Measurements from ENCODE around the gene SLX4. TPM values are rescaled to one million over a fixed set of nuclear protein-coding genes. Genes with fewer than 3 reads are reported as not detected.
"Not testable (repeated sequence)": the region's sequence is repeated elsewhere in the genome, so short reads cannot be mapped to it uniquely, and the experiment has no call there.

The SLX4 gene
- 10 to 100 TPM; 10.7 to 11.7 TPM for total RNA-seq

DNA sequence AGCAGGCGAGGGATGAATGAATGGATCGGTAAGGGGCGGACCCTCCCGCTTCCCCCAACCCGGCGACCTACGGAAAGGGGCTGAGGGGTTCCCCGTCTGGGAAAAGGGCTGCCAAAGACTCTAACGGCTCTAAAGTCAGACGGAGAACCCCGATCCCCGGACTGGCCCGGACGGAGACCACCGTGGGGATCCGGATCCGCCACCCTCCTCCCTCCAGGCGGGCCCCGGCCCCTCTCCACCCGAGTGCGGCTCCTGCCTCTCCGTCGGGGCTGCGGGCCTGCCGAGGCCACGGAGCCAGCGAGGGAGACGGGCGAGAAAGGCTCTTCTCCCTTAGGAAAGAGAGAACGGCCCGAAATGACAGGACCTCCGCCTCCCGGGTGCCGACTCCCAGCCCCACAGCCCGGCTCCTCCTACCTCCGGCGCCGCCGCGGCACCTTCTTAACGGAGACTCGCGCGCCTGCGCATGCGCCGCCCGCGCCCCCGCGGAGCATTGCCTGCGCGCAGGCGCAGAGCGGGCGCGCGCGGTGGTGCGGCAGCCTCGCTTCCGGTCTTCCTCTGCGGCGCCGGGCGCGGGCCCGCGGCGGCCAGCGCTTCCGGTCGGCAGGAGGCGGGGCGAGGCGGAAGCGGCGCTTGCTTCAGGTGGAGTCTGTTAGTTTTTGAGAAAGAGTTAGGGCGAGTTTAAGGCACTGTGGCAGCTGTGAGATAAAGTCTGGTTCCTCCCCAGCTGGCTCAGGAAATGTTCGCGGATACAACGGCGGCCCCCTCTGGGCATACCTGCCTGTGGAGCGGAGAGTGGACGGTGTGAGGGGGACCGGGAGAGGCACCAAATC is at the start of gene SLX4:
Gene SLX4 (minus strand): TSS at position 461 of the 830 bp plus-strand sequence. CDS start 2,642 bp downstream, outside the sequence.
- H3K4me3 Mint-ChIP-seq = peak within 1 kb of the TSS; percentile 100
- ChIA-PET POLR2A (no interaction called here), CTCF (interaction anchor here (0.6 kb wide), 2 partner anchors 31 to 55 kb away, joined by 3 read pairs; no protein-coding TSS in a partner anchor)
- peak; percentile 90 for ATAC-seq
- no peaks in the 10 kb centered on the region for H3K9me3 Mint-ChIP-seq (ENCODE audit: low read depth)
- intact Hi-C loops (cut with DNase I, micrococcal nuclease) = loop anchor here (1.0 to 10.0 kb wide), 18 partner anchors 33 to 1005 kb away; partner anchors contain the start of genes ADCY9 (in 1 of the 2), CLUAP1 (in 1 of the 2), CREBBP (in 1 of the 2) and NLRC3 (in 1 of the 2)
- peaks cover 41% of the 10 kb centered on the region for H3K4me1 Mint-ChIP-seq
- peaks cover 20% of the 10 kb centered on the region for H3K36me3 Mint-ChIP-seq (ENCODE audit: low read depth)
- H3K27ac Mint-ChIP-seq = peak within 1 kb of the TSS; percentile 98
- H3K27me3 Mint-ChIP-seq = no peaks in the 10 kb centered on the region
- peak; percentile 95 for DNase-seq

DNA sequence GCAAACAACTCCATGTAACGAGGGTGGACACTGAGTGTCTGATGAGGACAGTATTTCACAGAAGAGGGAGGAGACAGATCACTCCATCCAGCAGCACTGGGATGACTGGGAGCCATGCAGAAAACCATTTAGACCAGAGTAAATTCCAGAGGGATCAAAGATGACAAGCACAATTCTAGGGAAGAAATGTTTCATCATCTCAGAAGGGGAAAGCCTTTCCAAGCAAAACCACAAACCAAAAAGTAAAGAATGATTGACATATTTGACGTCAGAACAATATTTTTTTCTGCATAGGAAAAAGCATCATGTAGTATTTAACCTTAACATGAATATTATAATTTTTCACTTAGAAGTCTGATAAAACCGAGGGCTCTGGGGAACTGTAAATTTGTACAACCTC is 47.8 kb upstream of the SLX4 start:
- no peak overlapping the region for H3K4me3 Mint-ChIP-seq
- ATAC-seq (no peak), DNase-seq (no peak)
- no peaks in the 10 kb centered on the region for H3K9me3 Mint-ChIP-seq (ENCODE audit: low read depth)
- CTCF ChIA-PET = interaction anchor here (1.2 kb wide), 1 partner anchor 31 kb away, joined by 3 read pairs; no protein-coding TSS in a partner anchor
- intact Hi-C loops (cut with DNase I, micrococcal nuclease) = no loop called here
- peaks cover 50% of the 10 kb centered on the region for H3K36me3 Mint-ChIP-seq (ENCODE audit: low read depth)
- POLR2A ChIA-PET = no interaction called here
- H3K27ac Mint-ChIP-seq = peak overlapping the region; percentile 74
- peaks cover 4% of the 10 kb centered on the region for H3K4me1 Mint-ChIP-seq
- no peaks in the 10 kb centered on the region for H3K27me3 Mint-ChIP-seq

DNA sequence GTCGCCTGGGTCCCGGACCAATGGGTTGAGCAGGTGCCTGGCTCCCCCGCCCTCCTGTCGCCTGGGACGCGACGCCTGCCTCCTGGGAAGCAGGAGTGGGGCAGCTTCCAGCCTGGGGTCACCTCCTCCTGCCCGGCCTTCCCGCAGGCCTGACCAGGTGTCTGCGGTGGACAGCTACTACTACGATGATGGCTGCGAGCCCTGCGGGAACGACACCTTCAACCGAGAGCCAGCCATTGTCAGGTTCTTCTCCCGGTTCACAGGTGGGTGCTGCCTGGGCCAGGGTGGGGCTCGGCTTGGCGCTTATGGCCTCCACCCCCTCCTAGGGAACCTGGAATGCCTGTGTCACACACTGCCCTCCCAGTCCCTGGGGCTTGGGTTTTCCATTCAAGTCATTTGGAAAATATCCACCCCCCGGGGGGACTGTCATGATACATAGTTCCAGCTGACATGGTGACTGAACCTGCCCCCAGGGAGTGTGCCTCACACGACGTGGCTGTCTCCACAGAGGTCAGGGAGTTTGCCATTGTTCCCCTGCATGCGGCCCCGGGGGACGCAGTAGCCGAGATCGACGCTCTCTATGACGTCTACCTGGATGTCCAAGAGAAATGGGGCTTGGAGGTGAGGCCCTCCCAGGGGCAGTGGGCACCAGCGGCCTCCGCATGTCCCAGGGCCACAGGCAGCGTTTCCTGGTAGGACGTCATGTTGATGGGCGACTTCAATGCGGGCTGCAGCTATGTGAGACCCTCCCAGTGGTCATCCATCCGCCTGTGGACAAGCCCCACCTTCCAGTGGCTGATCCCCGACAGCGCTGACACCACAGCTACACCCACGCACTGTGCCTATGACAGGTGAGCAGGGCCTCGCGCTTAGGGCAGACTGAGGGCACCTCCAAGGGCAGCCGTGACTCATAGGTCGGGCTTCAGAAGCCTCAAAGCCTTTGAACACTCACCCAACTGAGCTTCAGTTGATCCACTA is 45.4 kb upstream of the SLX4 start:
- H3K27me3 Mint-ChIP-seq = no peaks in the 10 kb centered on the region
- DNase-seq (peak; percentile 22), ATAC-seq (no peak)
- no peaks in the 10 kb centered on the region for H3K9me3 Mint-ChIP-seq (ENCODE audit: low read depth)
- ChIA-PET CTCF (no interaction called here), POLR2A (no interaction called here)
- peaks cover 4% of the 10 kb centered on the region for H3K4me1 Mint-ChIP-seq
- H3K4me3 Mint-ChIP-seq = no peak overlapping the region
- no peak overlapping the region for H3K27ac Mint-ChIP-seq
- intact Hi-C loops (cut with DNase I, micrococcal nuclease) = no loop called here
- peaks cover 37% of the 10 kb centered on the region for H3K36me3 Mint-ChIP-seq (ENCODE audit: low read depth)

- H3K9me3 Mint-ChIP-seq (ENCODE audit: low read depth); DNase-seq; H3K27me3 Mint-ChIP-seq; intact Hi-C loops (cut with DNase I, micrococcal nuclease); H3K4me1 Mint-ChIP-seq; CTCF ChIA-PET; H3K27ac Mint-ChIP-seq; H3K4me3 Mint-ChIP-seq; ATAC-seq; POLR2A ChIA-PET: not testable (repeated sequence)
- peaks cover 34% of the 10 kb centered on the region for H3K36me3 Mint-ChIP-seq (ENCODE audit: low read depth)
These were observed 44.7 kb upstream of the SLX4 start for GRCh38 chr16:3656160-3656490.

DNA sequence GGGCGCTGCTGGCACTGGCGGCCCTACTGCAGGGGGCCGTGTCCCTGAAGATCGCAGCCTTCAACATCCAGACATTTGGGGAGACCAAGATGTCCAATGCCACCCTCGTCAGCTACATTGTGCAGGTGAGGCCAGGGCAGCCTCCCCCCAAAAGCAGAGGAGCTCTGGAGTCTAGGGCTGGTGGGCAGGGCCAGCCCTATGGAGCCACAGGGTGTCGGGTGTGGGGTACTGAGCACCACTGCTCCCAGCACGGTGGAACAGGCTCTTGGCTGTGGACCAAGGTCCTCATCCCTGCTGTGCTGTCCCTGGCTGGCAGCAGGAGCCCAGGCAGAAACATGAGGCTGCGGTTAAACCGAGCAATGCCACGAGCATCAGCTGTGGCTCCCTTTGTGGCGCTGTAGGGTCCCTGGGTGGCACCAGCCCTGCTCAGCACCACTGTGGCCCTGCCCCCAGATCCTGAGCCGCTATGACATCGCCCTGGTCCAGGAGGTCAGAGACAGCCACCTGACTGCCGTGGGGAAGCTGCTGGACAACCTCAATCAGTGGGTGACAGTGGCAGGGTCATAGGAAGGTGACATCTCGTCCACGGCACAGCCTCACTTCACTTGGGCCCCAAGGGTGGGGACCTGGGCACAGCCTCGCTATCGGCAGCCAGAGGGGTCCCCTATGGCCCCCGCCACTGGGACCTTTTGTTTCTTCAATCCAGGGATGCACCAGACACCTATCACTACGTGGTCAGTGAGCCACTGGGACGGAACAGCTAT is 44.2 kb upstream of the SLX4 start:
- ChIA-PET POLR2A (no interaction called here), CTCF (interaction anchor here (0.5 to 1.3 kb wide), 3 partner anchors 18 to 277 kb away, joined by 3 read pairs; no protein-coding TSS in a partner anchor)
- no peak for DNase-seq
- Mint-ChIP-seq H3K36me3 (ENCODE audit: low read depth) (peaks cover 30% of the 10 kb centered on the region), H3K4me3 (no peak overlapping the region), H3K27ac (no peak overlapping the region), H3K27me3 (no peaks in the 10 kb centered on the region), H3K9me3 (ENCODE audit: low read depth) (no peaks in the 10 kb centered on the region), H3K4me1 (peaks cover 4% of the 10 kb centered on the region)
- intact Hi-C loops (cut with DNase I, micrococcal nuclease) = no loop called here
- no peak for ATAC-seq

DNA sequence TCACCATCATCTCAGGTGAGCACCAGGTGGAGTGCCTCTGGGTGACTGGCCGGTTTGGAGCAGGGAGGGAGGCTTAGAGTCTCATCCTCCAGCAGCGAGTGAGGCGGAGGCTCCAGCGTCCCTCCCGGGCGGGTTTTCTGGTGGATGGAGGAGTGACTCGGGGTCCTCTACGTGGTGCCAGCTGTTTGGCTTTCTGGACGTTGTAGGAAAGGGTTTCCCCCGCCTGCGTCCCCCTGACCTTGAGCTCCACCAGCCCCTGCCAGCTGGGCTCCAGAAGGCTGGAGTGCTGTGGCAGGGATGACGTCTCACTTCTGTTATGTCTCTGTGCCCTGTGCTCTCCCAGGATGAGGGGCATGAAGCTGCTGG is 43.6 kb upstream of the SLX4 start:
- POLR2A ChIA-PET = no interaction called here
- Mint-ChIP-seq H3K27ac (no peak overlapping the region), H3K4me1 (peaks cover 4% of the 10 kb centered on the region), H3K9me3 (ENCODE audit: low read depth) (no peaks in the 10 kb centered on the region), H3K27me3 (no peaks in the 10 kb centered on the region), H3K4me3 (no peak overlapping the region), H3K36me3 (ENCODE audit: low read depth) (peaks cover 26% of the 10 kb centered on the region)
- CTCF ChIA-PET = interaction anchor here (0.5 to 1.3 kb wide), 3 partner anchors 17 to 277 kb away, joined by 3 read pairs; no protein-coding TSS in a partner anchor
- intact Hi-C loops (cut with DNase I, micrococcal nuclease) = no loop called here
- DNase-seq = no peak
- ATAC-seq = no peak

- DNase-seq (peak; percentile 82), ATAC-seq (peak; percentile 92)
- H3K9me3 Mint-ChIP-seq (ENCODE audit: low read depth) = no peaks in the 10 kb centered on the region
- H3K27me3 Mint-ChIP-seq = no peaks in the 10 kb centered on the region
- intact Hi-C loops (cut with DNase I, micrococcal nuclease) = loop anchor here in 1 of 2 experiments (1.0 kb wide), 1 partner anchor 226 kb away; the partner anchor contains the start of gene CREBBP
- H3K4me3 Mint-ChIP-seq = no peak within 1 kb of the TSS
- peak within 1 kb of the TSS; percentile 34 for H3K27ac Mint-ChIP-seq
- ChIA-PET CTCF (interaction anchor here (0.6 to 1.3 kb wide), 7 partner anchors 14 to 125 kb away, joined by 3 to 6 read pairs (median 3); no protein-coding TSS in a partner anchor), POLR2A (no interaction called here)
- H3K4me1 Mint-ChIP-seq = peaks cover 4% of the 10 kb centered on the region
- peaks cover 20% of the 10 kb centered on the region for H3K36me3 Mint-ChIP-seq (ENCODE audit: low read depth)
These were observed 43.0 kb upstream of the SLX4 start, which contains the start of gene DNASE1 for GRCh38 chr16:3654249-3654991. DNASE1 (plus strand) TSS chr16:3654691; CDS start chr16:3655374, 683 bp downstream.

- DNase-seq (no peak), ATAC-seq (no peak)
- Mint-ChIP-seq H3K27ac (no peak overlapping the region), H3K36me3 (ENCODE audit: low read depth) (peaks cover 13% of the 10 kb centered on the region), H3K9me3 (ENCODE audit: low read depth) (no peaks in the 10 kb centered on the region), H3K4me3 (no peak overlapping the region), H3K4me1 (no peaks in the 10 kb centered on the region), H3K27me3 (no peaks in the 10 kb centered on the region)
- ChIA-PET CTCF (interaction anchor here (1.3 kb wide), 1 partner anchor 59 kb away, joined by 3 read pairs; no protein-coding TSS in a partner anchor), POLR2A (no interaction called here)
- intact Hi-C loops (cut with DNase I, micrococcal nuclease) = no loop called here
These were observed 41.2 kb upstream of the SLX4 start for GRCh38 chr16:3652373-3653195.

DNA sequence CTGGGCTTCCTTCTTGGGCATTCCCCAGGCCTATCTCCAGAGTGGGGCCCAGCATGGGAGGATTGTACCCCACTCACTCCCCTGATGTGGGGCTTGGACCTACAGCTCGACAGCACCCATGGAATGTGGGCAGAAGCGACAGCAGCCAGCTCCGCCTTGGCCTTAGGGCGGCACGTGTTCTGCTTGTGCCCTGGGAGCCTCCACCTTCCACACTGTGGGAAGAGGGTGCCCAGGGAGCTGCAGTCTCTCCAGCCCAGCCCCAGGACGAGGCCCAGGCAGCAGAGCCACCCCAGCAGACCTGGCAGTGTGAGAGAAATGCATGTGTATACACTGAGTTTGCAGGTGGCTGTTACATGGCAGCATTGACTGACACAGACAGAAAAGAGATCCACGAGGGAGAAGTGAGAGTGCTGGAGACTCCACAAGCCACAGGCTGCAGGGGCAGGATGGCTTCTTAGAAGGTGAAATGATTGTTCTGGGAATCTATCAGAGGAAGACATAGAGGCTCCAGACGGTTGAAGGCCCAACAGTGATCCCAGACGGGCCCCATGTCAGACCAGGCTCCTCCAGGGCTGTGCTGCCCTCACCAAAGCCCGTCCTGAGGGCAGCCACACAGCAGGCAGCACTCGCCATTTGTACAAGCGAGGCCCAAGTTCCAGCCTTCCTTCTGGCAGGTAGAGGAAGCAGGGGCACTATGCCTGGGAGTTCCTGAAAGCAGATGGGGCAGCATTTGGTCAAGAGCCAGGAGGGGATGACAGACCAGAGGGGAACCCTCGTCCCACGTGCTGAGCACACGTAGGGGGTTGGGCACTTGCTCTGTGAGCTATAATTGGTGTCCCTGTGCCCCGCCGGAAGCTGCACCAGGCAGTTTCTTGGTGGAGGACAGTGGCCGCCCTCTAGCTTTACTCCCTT is 40.3 kb upstream of the SLX4 start:
- DNase-seq (no peak), ATAC-seq (no peak)
- no peak overlapping the region for H3K4me3 Mint-ChIP-seq
- H3K27me3 Mint-ChIP-seq = no peaks in the 10 kb centered on the region
- no peaks in the 10 kb centered on the region for H3K4me1 Mint-ChIP-seq
- intact Hi-C loops (cut with DNase I, micrococcal nuclease) = no loop called here
- H3K36me3 Mint-ChIP-seq (ENCODE audit: low read depth) = peaks cover 7% of the 10 kb centered on the region
- no peak overlapping the region for H3K27ac Mint-ChIP-seq
- CTCF ChIA-PET = interaction anchor here (0.6 kb wide), 1 partner anchor 1233 kb away, joined by 5 read pairs; no protein-coding TSS in a partner anchor
- no peaks in the 10 kb centered on the region for H3K9me3 Mint-ChIP-seq (ENCODE audit: low read depth)
- POLR2A ChIA-PET = no interaction called here
